GM13976 (cell line): ENCODE results near the gene MAP7D1.

ENCODE experiments used
- DNase-seq: peaks from one replicate; pipeline ENCODE4 v3.0.0; 2012; ENCODE audit warnings: low spot score
- CTCF ChIP-seq: IDR thresholded peaks from 2 replicates; pipeline ENCODE4 v1.5.1; 2012; ENCODE audit warnings: borderline replicate concordance, mild to moderate bottlenecking; ENCODE audit not compliant: insufficient read depth; ENCODE audit errors: extremely low read depth, missing control alignments, control extremely low read depth
- in situ Hi-C: fragments of 300-500 bp; cut with MboI; formaldehyde crosslinking; loops from one replicate; pipeline ENCODE4 v1.12.0; 2022; ENCODE audit warnings: low sequenced_read_pairs, mixed read lengths, inconsistent platforms; ENCODE audit not compliant: unreplicated experiment

MAP7D1 gene

DNA sequence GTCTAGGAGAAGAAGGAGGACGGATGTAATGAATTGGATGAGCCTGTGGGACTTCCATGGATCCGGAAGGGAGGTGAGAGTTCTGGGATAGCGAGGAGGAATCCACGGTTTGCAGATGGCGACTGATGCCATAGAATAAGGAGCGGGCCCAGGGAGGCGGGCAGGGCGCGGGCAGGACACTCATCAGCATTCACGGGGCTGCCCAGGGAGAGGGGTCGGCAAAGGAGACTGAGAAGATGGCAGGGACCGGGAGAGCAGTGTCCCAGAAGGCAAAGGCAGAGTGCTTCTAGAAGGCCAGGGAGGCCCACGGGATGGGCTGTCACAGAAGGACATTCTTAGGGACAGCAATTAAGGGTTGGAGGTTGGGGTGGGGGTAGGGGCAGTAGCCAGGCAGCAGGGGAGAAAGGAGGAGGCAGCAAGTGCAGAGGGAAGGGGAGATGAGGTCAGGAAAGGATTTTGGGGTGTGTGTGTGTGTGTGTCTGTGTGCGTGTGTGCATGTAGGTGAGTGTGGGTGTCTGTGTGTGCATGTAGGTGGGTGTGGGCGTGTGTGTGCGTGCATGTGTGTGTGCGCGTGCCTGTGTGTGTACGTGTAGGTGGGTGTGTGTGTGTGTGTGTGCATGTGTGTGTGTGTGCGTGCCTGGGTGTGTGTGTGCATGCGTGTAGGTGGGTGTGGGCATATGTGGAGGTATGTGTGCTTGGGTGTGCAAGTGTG lies 29.8 kb upstream of the MAP7D1 start:
- in situ Hi-C loops = no loop called here
- DNase-seq = no peak
- no peak for TF ChIP-seq CTCF

GRCh38 chr1:36126797-36127500 lies 29.0 kb upstream of the MAP7D1 start:
- TF ChIP-seq CTCF = no peak
- in situ Hi-C loops = no loop called here
- no peak for DNase-seq

DNA sequence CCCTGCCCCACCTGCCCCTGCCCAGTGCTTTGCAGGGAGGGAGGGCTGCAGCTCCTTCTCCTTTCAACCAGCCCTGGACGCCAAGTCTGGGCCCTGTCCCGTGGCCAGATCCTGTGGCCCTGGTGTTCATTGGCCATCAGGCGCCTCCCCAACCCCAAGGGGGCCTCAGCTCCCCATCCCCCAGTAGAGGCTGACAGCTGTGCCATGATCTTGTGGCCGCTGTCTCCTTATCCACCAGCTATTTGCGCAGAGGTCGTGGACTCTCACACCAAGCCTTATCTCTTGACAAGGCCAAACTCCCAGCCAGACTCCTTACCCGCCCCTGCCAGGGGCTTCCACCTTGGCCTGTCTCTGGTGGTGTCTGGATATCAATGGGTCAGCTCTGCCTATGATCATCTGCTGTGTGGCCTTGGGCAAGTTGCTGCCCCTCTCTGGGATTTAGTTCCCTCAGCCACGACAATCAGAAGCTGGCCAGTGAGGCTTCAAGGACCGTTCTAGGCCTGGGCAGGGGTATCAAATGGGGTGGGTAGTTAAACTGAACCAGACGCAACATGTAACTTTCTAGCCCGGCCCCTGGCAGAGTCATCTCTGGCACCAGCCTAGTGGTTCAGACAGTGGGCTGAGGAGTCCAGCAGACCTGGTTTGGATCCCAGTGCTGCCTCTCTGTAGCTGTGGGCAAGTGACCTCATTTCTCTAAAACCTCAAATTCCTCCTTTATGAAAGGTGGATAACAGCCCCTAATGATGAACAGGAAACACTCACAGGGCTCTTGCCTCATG lies 27.6 kb upstream of the MAP7D1 start:
- DNase-seq = no peak
- in situ Hi-C loops = no loop called here

GRCh38 chr1:36128905-36129206 lies 27.1 kb upstream of the MAP7D1 start:
- no peak for DNase-seq
- in situ Hi-C loops = no loop called here
- no peak for TF ChIP-seq CTCF

More for the DNA sequence above, 27.6 kb upstream of the MAP7D1 start:
- TF ChIP-seq CTCF = no peak

DNA sequence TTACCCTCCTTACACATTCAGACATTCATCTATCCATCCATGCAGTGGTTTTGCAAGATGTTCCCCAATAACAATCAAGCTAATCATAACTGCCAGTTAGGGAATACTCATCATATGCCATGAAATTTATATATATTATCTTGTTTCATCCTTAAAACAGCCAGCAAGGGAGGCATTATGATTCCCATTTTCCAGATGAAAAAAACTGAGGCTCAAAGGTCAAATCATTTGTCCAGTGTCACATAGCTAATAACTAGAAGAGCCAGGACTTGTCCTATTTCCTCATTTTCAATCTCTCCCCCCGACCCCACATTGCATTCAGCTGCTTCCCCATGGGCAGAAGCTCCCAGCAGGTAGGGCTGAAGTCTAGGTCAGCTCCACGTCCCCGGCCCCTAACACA lies 23.9 kb upstream of the MAP7D1 start:
- in situ Hi-C loops = no loop called here
- no peak for DNase-seq
- no peak for TF ChIP-seq CTCF

- TF ChIP-seq CTCF = no peak
- in situ Hi-C loops = no loop called here
- DNase-seq = no peak
Measured at GRCh38 chr1:36133484-36133883, 22.5 kb upstream of the MAP7D1 start.
